NCI-H226 (cell line): ENCODE data around the gene SHKBP1.
A peak's percentile ranks its signal among the peaks of the same experiment; 100 is the strongest.
"Not testable (repeated sequence)": the region's sequence is repeated elsewhere in the genome, so short reads cannot be mapped to it uniquely, and the experiment has no call there.

ENCODE experiments used
- DNase-seq: peaks from one replicate; pipeline ENCODE4 v3.0.0-alpha.2; 2015

Gene SHKBP1

DNA sequence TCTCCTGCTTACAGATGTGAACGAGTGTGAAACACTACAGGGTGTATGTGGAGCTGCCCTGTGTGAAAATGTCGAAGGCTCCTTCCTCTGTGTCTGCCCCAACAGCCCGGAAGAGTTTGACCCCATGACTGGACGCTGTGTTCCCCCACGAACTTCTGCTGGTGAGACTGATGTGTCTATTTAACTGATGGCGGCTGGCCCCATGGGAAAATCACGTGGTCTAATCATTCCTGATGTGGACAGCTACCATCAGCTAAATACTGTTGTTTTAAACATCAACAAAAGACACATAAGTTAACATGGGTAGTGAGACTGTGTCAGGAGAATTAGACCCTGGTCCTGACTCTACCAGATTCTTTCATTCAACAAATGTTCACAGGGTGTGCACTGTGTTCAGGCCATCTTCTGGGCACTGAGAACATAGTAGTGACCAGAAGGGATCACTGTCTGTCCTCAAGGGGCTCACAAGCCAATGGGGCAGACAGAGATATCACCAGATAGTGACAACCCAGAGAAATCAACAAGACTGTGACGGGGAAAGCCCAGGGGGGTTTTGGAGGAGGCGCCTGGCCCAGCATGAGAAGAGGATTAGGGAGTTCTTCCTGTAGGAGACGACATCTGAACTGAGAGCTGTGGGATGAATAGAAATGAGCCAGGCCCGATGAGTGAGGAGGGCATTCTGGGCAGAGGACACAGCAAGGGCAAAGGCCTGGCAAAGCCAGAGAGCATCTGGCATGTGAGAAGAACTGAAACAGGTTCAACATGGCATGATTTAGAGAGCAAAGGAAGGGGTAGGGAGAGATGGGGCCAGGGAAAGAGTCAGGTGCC, 42.9 kb downstream of the SHKBP1 start:
- DNase-seq, result no peak

DNA sequence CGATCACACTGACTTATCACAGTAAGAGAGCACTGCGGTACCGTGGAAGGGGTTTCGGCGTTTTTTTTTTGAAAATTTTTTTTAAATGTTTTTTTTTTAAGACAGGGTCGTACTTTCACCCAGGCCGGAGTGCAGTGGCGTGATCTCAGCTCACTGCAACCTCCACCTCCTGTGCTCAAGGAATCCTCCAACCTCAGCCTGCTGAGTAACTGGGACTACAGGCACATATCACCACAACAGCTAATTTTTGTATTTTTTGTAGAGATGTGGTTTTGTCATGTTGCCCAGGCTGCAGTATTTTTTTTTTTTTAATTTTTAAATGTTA, 43.5 kb downstream of the SHKBP1 start:
- no peak for DNase-seq

DNA sequence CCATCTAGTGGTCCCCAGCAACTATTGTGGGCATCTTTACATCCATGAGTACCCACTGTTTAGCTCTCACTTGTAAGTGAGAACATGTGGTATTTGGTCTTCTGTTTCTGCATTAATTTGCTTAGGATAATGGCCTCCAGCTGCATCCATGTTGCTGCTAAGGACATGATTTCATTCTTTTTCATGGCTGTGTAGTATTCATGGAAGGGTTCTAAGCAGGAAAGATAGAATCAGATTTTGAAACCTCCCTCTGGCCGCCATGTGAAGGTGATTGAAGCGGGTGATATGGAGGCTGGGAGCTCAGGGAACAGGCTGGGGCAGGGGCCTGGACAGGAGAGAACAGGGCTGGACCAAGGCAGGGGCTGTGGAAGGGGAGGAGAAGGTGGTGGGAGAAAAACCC, 44.6 kb downstream of the SHKBP1 start:
- DNase-seq, result no peak

DNA sequence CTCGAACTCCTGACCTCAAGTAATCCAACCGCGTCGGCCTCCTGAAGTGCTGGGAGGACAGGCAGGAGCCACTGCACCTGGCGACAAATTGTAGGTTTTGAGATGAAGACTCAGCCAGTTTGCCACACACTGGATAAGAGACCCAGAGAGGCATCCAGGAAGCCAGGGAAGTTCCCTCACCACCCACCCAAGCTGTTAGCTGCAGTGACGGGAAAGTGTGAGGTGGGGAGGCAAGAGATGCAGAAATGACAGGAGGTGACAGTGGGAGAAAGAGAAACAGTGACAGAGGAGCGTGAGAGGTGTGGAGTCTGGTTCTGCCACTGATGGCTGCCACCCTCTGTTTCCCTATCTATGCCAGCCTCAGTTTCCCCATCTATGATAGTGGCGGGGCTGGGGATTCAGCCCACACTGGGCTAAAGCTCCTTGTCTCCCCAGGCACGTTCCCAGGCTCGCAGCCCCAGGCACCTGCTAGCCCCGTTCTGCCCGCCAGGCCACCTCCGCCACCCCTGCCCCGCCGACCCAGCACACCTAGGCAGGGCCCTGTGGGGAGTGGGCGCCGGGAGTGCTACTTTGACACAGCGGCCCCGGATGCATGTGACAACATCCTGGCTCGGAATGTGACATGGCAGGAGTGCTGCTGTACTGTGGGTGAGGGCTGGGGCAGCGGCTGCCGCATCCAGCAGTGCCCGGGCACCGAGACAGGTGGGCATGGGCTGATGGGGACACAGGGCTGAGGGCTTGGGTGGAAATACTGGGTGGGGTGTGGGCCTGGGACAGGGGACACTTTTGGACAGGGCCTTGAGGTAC, 45.5 kb downstream of the SHKBP1 start:
- DNase-seq, result no peak

DNA sequence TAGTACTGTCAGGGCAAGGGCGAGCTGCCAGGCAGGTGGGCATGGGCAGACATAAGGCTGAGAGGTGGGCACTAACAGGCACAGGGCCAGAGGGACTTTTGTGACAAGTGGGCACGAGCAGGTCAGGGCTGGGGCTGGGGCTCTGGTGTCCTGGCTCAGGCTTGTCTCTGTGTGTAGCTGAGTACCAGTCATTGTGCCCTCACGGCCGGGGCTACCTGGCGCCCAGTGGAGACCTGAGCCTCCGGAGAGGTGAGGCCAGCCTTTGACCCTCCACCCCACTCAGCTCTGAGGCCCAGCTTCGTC, 46.1 kb downstream of the SHKBP1 start:
- no peak for DNase-seq

DNA sequence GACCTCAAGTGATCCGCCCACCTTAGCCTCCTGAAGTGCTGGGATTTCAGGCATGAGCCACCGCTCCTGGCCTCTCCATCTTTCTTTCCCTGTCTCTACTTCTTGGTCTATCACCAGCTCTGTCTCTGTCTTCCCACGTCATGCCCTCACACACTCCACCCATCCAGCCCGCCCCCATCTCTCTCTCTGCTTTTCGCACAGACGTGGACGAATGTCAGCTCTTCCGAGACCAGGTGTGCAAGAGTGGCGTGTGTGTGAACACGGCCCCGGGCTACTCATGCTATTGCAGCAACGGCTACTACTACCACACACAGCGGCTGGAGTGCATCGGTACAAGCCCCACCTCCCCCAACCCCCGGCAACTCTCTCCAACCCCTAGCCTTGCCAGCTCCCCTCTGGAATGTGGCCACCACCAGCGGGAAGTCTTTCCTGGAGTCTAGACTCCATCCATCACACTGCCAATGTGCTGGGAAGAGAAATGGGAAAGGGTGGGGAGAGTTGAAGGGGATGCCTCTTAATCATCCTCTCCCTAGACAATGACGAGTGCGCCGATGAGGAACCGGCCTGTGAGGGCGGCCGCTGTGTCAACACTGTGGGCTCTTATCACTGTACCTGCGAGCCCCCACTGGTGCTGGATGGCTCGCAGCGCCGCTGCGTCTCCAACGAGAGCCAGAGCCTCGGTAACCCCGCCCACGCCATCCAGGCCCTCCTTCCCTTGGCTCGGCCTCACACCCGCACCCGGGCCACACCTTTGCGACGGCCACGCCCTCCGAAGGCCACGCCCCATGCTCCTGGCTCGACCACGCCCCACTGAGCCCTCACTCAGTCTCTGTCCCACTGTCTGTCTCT, 47.0 kb downstream of the SHKBP1 start:
- DNase-seq, result peak; percentile 99

DNA sequence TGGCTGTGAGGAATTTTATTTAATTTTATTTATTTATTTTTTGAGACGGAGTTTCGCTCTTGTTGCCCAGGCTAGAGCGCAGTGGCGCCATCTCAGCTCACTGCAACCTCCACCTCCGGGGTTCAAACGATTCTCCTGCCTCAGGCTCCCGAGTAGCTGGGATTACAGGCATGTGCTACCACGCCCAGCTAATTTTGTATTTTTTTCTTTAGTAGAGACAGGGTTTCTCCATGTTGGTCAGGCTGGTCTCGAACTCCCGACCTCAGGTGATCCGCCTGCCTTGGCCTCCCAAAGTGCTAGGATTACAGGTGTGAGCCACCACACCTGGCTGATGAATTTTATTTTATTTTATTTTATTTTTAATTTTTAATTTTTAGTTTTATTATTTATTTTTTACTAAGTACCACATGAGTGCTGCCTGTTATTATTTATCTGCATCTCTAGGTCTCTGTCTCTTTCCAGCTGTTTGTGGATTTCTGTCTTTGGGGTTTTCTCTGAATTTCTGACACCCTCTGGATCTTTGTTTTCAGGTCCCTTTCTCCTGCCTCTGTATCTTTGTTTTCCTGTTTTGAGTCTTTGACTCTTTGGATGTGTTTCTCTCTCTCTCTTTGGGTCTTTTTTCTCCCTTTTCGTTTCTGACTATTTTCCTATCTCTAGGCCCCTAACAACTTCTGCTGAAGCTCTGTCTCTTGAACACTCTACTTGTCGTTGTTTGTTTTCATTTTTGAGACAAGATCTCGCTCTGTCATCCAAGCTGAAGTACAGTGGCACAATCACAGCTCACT, 47.9 kb downstream of the SHKBP1 start:
- not testable (repeated sequence) for DNase-seq

DNA sequence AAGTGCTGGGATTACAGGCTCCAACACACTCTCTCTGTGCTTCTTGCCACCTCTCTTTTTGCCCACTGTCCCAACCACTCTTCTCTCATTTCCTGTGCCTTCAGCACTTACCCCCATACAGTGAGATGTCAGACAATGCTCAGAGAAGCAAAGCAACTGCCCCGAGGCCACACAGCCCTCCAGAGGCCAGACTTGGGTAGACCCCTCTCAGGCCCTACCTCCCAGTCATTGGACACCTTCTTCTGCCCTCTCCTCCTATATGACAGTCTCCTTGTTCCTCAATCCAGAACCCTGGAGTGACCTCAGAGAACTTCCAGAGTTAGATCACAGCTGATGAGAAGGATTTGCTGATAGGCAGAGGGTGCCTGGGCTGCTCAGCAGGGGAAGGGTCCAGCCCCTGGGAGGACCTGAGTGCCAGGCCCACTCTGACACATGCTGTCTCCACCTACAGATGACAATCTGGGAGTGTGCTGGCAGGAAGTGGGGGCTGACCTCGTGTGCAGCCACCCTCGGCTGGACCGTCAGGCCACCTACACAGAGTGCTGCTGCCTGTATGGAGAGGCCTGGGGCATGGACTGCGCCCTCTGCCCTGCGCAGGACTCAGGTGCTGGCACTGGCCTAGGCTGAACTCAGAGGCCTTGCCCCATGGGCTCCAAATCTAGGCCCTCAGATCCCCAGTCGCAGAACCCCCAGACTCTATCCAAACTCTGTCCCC, 48.9 kb downstream of the SHKBP1 start:
- no peak for DNase-seq

DNA sequence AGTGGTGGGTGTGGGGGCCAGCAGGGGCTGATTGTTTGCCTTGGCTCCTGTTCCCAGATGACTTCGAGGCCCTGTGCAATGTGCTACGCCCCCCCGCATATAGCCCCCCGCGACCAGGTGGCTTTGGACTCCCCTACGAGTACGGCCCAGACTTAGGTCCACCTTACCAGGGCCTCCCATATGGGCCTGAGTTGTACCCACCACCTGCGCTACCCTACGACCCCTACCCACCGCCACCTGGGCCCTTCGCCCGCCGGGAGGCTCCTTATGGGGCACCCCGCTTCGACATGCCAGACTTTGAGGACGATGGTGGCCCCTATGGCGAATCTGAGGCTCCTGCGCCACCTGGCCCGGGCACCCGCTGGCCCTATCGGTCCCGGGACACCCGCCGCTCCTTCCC, 50.2 kb downstream of the SHKBP1 start:
- DNase-seq, result no peak

DNA sequence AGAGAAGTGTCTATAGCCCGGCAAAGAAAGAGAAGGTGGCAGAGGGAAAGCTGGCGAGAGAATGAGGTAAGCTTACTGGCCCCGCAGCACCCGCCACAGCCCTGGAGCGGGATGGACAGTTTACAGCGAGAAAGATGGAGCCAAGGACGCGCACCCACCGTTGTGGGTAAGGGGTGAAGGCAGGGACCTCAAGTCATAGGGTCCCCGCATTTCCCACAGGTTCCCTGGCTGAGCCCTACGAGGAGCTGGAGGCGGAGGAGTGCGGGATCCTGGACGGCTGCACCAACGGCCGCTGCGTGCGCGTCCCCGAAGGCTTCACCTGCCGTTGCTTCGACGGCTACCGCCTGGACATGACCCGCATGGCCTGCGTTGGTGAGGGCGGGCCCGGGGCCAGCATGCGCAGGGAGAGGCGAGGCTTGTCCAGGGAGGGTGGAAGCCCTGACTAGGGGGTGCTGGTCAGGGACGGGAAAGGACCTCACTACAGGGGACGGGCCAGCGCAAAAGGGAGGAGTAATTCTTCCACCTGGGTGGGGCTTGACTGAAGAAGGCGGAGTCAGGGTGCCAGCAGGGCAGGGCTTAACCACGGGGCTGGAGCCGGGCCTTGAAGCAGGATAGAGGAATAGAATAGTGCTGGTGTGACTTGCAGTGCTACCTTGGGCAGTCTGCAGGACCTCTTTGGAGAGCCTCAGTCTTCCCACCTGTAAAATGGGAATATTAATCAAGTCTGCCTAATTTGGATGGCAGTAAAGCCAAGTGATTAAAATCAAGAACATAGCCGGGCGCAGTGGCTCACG, 51.0 kb downstream of the SHKBP1 start:
- DNase-seq, result no peak

DNA sequence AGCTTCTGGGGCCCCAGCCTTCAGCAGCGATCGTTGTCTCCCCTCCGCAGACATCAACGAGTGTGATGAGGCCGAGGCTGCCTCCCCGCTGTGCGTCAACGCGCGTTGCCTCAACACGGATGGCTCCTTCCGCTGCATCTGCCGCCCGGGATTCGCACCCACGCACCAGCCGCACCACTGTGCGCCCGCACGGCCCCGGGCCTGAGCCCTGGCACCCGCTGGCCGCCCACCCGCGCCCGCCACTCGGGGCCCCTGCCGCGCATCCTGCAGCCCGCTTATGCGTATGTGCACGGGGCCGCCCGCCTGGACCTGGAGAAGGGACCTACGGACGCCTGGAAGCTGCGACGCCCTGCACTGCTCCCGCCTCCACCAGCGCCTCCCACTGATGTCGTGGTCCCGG, 52.7 kb downstream of the SHKBP1 start:
- DNase-seq, result no peak

DNA sequence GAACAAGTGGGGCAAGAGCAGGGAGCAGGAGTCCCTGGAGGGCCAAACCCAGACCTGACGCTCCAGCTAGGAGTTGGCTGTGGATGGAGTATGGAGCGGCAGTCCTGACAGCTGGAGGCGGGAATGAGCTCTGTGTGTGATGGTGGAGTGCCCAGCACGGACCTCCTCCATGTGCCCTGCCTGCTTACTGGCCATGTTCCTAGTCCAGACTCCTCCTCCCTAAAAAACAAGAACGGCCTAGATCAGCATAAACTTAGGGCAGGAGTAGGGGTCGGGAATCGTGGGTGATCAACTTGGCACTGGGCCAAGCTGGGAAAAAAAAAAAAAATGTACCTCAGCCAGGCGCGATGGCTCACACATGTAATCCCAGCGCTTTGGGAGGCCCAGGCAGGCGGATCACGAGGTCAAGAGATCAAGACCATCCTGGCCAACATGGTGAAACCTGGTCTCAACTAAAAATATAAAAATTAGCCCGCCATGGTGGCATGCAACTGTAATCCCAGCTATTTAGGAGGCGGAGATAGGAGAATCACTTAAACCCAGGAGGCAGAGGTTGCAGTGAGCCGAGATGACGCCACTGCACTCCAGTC, 54.0 kb downstream of the SHKBP1 start:
- no peak for DNase-seq

DNA sequence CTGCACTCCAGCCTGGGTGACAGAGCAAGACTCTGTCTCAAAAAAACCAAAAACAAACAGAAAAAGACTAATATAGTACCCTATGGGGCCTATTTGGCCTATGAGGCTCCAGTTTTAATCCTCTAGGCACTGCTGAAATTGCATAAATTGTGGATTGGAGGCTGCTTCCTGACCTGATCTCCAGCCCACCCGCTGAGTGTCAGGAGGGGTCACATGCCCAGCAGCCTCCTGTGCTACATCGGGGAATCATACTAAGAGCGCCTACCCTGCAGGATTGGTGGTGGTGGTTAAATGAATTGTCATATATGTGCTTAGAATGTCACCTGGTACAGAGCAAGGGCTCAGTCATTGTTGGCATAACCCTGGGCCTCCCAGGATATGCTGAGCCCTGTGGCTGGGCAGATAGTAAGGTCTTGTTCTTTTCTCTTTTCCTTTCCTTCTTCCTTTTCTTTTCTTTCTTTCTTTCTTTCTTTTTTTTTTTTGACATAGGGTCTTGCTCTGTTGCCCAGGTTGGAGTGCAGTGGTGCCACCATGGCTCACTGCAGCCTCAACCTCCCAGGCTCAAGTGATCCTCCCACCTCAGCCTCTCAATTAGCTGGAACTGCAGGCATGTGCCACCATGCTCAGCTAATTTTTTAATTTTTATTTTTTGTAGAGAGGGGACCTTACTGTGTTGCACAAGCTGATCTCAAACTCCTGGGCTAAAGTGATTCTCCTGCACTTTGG, 55.8 kb downstream of the SHKBP1 start:
- no peak for DNase-seq

DNA sequence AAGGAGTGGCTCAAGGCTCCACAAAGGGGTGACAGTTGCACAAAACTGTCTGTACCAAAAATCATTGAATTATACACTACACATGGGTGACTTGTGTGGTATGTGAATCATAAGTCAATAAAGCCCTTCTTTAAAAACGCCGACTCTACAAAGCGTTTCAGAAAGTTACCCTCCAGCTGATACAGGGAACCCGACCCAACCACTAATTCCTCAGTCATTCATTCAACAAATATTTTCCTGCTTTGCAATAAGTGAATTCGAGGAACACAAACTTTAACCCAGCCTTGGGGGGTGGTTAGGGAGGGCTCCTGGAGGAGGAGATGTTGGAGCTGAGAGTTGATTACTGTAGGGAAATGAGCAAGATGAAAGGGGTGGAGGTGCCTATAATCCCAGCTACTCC, 56.5 kb downstream of the SHKBP1 start:
- no peak for DNase-seq

DNA sequence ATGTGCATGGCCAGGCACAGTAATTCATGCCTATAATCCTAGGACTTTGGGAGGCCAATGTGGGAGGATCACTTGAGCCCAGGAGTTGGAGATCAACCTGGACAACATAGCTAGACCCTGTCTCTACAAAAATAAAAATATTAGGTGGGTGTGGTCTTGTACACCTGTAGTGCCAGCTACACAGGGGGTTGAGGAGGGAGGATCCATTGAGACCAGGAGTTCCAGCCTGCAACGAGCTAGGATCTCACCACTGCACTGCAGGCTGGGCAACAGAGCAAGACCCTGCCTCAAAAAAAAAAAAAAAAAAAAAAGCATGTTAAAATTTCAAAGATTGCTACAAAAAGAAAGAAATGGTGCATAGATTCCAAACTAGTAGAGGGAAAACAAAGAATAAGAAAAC, 61.7 kb downstream of the SHKBP1 start:
- DNase-seq, result no peak

DNA sequence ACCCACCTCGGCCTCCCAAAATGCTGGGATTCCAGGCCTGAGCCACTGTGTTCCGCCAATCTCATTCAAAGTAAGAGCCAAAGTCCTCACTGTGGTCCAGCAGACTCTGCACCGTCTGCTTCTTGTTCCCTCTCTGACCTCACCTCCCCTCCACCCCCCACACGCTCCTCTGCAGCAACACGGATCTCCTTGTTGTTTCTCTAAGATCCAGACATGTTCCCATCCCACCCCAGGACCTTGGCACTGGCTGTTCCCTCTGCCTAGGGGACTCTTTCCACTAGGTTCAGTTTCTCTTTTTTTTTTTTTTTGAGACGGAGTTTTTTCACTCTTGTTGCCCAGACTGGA, 62.9 kb downstream of the SHKBP1 start:
- DNase-seq, result no peak

DNA sequence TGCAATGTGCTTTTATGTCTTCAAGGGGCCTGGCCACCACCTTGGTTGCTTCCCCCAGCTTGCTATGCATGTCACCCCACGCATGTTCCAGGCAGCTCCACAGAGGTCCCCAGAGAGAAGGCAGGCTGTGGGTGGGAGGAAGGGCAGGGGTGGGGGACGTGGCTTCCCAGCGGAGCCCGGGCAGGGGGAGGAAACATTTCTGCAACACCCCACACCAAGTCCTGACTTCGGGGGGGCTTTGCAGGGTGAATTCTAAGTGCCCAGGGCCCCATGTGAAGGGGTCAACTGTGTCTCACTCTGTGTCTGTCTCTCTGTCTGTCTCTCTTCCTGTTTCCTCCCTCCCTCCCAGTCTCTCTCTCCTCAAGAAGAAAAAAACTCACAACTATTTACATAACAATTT, 64.1 kb downstream of the SHKBP1 start:
- no peak for DNase-seq
